HG02588 (cell line): ENCODE results near the gene PLXNA4.

Experiments
- ATAC-seq: cut with Tn5 transposase; IDR thresholded peaks from one replicate; pipeline ENCODE4 v1.9.1; 2021; ENCODE audit warnings: mild to moderate bottlenecking, moderate library complexity; ENCODE audit not compliant: unreplicated experiment

PLXNA4 gene

DNA sequence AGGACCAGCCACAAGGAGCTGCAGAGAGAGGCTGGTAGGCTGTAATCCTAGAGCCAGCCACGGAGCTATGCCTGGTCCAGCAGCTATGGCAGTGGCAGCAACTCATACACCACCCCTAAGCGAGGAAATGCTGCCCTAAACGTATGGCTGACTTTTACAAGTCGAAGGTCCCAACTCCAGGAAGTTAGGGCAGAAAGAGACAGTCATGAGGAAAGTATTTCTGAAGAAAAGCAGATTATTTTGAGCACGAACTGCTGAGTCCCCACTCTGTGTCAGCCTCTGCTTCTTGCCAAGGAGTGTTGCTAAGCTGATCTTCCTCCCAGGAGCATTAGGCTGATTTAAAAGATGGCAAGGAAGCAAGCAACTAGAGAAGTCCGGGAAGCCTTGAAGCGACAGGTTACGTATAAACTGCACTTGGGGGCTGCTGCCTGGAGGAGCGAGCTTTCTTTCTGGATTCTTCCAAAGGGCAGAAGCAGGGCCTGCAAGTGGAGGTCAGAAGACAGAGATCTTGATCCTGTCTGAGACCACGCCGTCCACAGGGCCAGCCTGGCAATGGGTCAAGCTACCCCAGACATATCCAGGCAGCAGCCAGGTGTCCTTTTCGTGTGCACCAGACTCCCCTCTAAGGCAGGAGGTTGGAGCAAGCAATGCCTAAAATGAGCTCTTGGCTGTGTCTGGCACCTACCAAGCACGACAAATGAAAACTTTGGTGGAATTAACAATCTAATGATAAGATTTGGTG is 39.4 kb downstream of the PLXNA4 start:
- no peak for ATAC-seq

DNA sequence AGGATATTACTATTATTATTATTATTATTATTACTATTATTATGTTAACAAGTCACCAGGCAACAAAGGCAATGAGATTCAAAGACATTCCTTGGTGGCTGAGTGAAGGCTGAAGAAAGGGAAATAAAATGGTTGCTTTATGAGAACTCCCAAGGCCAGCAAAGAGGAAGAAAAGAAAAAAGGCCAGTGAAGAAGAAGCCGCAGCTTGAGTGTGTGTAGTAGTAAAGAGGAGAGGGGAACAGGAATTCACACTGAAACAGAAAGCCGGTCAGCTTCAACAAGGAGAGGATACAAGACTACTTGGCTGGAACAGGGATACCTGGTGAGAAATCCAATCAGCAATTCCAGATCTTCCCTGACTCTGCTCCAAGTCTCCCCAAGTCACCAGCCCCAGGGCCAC is 42.4 kb downstream of the PLXNA4 start:
- no peak for ATAC-seq

DNA sequence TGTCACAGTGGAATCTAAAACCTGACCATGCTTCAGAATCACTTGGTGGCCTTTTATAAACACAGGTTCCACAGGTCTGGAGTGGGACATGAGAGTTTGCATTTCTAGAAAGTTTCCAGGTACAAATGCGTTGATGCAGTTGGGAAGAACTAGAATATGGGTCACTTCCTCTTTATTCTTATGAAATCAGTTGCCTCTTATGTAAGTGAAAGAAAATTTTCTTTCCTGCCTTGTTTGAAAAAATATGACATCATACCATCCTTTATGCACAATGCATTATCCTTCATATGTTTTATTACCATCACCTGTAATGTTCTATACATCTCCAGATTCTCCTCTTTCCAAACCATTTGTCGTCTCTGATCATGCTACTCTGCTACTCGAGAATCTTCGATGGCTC is 44.0 kb downstream of the PLXNA4 start:
- no peak for ATAC-seq

DNA sequence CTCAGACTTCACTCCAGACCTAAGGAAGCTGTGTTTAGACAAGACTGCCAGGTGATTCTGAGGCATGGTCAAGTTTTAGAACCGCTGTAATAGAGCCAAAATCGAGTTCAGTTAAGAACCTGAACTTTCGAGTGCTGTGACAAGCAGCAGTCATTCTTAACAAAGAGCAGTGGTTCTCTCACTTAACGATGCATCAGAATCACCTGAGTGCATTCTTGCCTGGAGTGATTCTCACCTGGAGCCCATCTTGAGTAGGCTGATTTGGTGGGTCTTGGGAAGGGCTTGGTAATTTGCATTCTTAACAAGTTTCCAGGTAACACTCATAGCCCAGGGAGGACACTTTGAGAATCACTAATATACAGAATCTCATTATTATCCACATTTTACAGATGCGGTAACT is 44.7 kb downstream of the PLXNA4 start:
- no peak for ATAC-seq

DNA sequence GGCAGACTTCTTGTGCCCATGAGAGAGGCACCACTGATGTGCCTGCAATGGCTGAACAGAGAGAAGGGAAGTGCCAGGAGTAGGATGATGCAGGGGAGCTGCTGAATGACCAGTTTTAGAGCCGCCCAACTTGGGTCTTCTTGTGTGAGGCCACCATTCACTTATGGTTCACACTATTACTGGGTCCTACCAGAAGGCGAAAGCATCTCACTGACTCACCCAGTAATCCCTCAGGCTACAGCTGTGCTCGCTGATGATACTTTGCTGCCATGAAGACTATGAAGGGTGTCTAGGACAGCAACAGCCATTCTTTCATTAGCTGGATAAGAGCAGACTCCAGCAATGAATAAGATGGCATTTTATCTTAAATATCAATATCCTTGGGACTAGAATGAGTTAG is 47.6 kb downstream of the PLXNA4 start:
- ATAC-seq, result no peak

DNA sequence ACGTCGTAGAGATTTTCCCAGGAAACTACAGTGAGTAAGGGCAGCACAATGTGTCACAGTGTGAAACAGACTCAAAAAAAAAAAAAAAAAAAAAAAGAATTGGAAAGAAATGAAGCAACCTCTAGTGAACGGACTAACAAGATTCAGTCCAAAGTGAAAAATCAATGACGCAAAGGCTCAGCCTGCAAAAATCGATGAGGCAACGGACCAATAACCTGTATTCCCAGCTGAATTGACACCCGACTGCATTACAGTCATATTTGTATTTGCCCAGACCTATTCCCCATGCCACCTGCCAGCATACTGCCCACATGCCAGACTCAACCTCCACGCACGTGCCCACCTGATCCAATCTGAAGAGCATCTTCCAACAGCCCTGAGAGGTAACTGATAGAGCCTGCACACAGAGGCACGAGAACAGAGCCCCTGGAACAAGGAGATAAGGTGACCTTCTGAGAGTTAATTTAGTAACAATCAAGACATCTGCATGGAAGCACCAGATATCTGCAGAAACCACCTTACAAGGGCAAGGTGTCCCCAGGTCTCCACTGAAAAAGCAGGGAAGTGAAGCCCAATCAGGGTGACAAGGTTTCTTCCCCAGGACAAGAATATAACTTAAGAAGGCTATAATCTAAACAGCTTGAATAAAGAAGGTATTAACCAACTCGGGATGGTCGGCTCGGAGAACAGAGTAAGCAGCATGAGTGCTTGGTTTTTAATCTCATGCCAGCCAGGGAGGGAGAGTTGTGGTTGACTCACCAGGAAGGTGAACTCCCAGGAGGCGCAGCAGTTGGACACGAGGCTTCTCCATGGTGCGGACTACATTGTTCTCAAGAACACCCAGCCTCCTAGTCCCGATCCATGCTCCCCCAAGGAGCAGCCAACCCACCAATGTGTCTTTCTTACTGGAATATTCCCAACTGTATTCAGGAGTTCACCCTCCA is 48.5 kb downstream of the PLXNA4 start:
- no peak for ATAC-seq

DNA sequence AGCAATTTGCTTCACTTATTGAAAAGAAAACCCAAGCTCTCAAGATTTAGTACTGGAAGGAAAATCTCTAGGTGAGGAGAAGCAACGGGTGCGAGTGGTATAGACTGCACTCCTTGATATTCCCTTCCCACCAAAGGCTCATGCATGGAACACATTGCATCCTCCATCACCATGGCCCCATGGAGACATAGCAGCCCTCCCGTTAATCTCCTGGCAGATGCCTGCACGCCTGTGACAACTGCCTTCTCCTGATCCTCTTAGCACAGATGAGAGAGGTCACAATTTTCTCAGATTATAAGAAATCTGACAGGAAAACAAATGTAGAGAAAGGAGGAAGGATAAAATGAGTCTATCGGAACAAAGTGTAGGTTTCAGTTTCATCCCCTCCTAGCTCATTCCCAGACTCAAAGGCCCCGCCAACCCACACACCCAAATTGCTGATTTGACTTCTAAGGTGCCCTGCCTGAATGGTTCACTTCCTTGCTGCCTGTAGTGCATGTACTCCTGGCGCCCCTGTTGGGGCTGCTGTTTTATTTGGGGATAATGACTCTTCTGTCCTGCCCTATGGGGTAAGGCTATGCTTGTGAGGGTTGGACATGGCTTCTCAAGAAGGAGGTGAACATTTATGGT is 50.0 kb downstream of the PLXNA4 start:
- ATAC-seq, result no peak

DNA sequence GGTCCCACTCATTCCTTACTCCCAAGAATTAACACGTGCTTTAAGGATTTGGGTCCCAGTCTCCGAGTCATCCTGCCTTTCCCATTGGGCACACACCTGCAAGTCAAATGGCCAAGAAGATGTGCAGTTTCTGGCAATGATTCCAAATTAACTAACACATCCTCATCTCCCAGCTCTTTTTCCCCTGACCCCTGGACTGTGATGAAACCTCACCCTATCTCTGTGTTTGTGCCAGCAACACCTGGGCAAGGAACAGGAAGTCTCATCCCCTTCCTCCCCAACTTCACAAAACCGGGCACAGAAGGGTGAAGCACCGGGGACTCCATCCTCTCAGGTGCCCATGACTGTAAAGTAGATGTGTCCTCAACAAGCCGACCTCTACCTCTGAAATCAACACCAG is 54.8 kb downstream of the PLXNA4 start:
- no peak for ATAC-seq

DNA sequence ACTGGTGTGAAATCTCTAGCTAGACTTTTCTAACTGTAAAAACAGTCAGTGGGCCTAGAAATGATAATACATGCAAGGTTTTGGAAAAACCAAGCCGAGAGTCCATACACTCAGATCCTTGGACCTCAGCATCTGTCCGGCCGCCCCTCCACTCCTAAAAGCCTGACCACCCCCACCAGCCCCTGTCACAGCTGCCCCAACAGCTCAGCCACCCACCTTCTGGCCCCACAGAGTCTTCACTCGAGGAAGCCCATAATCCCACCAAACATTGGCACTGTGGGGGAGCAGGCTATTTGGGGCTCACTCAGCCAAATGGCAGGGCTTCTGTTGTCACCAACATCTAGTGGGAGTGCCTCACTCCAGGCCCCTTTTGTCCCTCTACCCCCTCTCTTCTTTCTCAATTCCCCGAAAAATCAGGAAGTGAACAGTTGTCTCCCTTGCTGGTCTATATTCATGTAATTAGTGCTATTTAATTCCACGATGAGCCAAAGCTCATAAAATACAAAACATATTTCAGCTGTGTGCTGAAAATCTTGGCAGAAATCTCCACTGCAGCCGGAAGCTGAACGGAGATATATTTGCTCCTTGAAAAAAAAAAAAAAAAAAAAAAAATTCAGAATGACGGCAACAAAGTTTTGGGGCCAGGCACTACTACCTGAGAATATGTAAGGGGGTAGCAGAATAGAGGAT is 55.5 kb downstream of the PLXNA4 start:
- ATAC-seq, result no peak

DNA sequence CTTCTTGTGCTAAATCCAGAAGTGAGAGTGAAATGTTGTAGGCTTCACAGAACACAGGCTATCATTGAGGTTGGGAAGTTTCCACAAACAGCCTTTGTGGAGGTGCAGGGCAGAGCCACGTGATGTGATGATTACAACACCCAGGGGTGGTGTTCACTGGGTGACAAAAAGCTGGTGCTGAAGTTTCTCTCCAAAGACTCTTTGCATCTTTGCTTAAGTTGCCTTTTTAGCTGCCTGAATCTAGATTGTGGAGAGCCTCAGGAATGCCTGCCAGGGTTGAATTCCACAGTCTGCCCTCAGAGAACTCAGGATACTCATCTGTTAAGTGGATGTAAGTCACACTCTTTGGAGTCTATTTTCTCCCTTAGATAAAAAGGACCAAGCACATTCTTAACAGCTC is 56.3 kb downstream of the PLXNA4 start:
- no peak for ATAC-seq

DNA sequence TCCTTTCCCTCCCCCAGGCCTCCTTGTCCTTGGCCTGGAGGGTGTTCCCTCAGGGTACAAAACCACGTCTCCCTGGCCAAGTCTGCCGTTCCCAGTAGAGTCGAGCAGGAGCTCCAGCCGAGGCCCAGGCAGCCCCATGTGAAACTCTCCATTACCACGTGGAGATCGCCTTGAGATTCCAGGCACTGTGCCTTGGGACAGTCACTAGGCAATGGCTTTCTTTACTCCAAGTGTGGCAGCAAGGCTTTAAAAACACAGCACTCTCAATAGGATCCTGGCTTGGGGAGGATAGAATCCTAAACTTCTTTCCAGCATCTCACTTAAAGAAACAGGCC is 57.5 kb downstream of the PLXNA4 start:
- no peak for ATAC-seq

DNA sequence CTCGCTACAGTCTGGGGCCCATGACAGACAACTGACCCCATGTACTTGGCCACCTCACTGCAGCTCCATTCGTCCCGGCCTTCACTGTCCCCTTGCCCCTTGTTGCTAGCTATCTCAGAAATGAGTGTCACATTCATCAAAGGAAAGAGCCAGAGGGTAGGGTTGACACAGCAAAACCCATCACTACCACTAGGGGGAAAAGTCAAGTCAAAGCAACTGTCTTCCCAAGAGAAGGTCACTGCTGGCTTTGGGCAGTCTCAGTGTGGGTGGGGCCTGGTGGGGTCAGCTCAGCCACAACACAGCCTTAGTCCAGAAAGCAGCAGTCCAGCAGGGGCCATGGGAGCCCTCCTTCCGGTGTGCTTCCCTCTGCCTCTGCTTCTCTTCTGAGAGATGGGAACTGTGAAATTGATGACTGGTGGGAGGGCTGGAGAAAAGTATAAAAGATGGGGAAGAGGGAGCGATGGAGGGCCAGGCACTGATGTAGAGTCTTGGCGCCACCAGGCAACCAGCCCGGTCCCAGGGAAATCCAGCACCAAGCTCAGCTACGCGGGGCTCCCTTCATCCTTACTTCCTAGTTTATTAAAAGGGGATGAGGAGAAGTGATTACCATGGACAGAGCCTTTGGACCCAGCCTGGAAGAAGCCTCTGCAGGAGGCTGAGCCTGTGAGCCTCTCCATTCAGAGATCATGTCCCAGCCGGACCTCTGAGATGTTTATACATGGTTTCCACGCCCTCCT is 58.0 kb downstream of the PLXNA4 start:
- ATAC-seq, result no peak

DNA sequence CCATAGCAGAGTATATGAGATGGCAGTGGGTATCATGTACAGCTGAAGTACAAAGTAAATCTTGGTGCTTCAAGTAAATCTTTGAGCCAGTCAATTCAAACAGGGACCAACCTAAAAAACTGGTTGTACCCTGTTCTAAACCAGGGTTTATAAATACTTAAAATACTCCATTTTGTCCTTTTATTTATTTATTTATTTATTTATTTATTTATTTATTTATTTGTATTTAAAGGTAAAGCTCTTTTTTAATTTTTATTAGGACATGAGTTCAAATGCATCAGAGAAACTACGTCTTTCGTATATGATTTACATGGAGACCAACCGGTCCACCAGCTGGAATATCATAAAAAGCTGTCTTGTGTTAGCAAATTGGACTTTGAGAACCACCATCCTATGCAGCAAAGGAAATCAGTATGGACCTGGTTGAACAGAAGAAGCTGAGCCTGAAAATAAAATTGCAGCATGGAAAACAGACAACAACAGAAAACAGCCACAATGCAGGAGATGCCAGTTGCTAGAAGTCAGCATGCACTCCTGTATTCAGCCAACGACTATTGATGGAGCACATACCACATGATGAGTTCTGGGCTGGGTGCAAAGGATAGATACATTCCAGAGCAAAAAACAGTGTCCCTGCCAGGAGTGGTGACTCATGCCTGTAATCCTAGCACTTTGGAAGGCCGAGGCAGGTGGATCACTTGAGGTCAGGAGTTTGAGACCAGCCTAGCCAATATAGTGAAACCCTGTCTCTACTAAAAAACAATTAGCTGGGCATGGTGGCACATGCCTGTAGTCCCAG is 60.0 kb downstream of the PLXNA4 start:
- no peak for ATAC-seq

DNA sequence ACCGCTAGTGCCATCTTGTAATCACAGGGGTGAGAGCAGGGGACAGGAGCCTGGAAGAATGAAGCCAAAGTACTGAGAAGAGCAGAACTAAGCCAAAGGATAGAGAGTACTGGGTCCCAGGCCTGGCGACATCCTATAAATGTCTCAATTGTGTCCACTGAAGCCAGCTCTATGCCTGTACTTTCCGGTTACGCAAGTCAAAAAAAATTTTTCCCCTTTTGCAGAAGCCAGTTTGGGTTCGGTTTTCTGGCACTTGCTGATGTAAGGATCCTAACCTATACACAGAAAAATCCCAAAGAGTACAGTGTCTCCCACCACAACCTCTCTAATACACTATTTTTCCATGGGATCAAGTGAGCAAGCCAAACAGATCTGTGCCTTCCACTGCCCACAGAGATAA is 61.1 kb downstream of the PLXNA4 start:
- ATAC-seq, result no peak

DNA sequence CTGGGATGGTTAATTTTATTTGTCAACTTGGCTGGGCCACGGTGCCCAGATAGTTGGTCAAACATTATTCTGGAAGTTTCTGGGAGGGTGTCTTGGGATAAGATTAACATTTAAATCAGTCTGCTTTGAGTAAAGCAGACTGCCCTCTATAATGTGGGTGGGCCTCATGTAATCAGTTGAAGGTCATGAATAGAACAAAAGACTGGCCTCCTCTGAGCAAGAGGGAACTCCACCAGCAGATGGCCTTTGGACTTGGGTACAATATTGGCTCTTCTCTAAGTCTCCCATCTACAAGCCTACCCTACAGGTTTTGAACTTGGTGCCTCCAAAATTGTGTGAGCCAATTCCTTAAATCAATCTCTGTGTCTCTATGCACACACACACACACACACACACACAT is 61.8 kb downstream of the PLXNA4 start:
- ATAC-seq, result no peak

DNA sequence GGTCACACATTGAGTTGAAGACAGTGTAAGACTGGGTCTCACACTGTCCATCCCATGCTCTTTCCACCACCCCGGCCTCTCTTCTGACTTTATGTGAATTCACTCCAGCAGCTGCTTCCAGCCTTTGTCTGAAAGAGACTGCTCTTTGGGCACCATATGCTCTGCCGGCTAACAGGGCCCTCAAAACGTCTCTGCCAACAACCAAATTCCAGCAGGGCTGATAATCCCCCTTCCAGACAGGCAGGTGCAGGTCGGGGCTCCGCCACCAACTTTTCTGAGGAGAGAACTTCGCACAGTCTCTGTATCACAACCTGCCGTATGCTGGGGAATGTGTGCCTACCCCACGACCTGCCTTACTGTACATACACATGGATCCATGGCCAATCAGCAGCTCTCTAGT is 64.3 kb downstream of the PLXNA4 start:
- ATAC-seq, result no peak

DNA sequence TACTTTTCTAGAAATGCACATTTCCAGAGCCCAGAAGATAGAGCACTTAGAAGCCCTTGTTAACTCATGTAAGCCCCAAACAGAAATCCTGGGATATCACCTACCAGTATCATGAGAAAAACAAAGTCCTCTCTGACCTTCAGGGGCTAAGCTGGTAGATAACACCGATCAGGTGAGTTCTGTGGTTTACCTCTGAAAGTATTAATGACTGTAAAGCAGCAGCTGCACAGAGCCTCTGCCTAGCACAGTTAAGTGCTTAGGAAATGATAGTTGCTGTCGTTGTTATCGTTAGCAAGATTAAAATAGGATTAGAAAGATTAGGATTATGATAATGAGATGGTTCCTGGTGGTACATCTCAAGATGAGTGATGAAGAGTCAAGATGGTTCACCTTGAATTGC is 64.9 kb downstream of the PLXNA4 start:
- no peak for ATAC-seq

DNA sequence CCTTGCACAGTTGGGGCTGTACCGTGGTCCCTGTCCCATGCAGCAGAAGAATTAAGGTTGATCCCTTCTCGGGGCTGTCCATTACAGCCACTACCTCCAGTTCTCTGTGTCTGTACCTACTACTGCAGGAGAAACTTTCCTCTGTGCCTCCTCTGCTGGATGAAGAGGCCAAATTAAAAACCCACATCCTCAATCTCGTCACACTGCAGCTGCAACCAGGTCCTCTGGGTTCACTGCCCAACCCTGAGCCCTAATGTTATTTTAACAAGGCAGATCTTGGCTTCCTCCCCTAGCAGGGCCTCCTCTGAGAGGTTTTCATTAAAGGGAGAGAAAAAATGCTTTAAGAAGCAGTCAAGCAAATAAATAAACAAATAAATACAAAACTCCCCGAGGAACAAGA is 66.6 kb downstream of the PLXNA4 start:
- ATAC-seq, result no peak

DNA sequence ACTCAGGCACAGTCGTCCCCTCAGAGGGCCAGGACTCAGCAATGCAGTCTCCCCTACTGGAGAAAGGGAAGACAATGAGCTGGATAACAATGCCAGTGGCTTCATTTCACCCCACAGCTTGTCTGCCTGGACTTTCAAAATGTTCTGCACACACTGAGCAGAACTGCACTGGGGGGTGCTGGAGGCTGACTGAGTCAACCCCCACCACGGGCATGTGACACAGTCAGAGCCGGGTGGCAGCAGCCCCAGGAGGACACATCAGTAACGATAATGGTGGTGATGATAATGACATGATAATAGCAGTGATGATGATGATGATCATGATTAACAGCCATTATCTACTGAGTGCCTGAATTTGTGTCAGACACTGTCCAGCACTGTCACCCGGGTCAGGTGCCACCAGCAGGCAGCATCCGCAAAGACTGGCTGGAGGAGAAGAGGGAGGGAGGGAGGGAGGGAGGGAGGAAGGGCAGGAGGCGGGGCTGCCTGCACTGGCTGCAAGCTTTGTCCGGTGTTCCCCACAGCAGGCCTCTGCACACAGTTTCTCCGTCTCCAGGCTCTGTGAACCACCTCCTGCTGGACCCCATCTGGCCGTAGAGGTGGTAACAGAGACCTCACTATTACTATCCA is 67.4 kb downstream of the PLXNA4 start:
- ATAC-seq, result no peak
